ENCODE results near the gene FAM53B. TPM values are rescaled to one million over a fixed set of nuclear protein-coding genes. Genes with fewer than 3 reads are reported as not detected.
A peak's percentile ranks its signal among the peaks of the same experiment; 100 is the strongest.

FAM53B gene
- polyA plus RNA-seq, 1 of the 3 experiments (the other 2 are of a cell fraction) = 5.6 TPM

- TF ChIP-seq TEAD4 (IDR thresholded peaks at IDR 0.05; ENCODE audit: borderline replicate concordance, insufficient read depth) (no peak), FOXJ3 (CRISPR knock-in tag; IDR thresholded peaks at IDR 0.05) (no peak), CTCF (IDR thresholded peaks at IDR 0.05) (no peak), FOSL2 (IDR thresholded peaks at IDR 0.05; ENCODE audit: borderline replicate concordance, low read depth) (no peak), MXI1 (IDR thresholded peaks at IDR 0.05; ENCODE audit: low read depth, low read length) (no peak), RCOR1 (IDR thresholded peaks at IDR 0.05; ENCODE audit: low read length) (no peak), YY1 (IDR thresholded peaks at IDR 0.05; ENCODE audit: low read depth) (no peak), CHD2 (IDR thresholded peaks at IDR 0.05; ENCODE audit: low read length, partially characterized antibody) (no peak)
- H2AFZ ChIP-seq (ENCODE audit: low read depth) = no peak overlapping the region
- peaks cover 9 to 50% of the 10 kb centered on the region in 2 experiments; a peak in 2 of 4 replicates for H3K4me1 ChIP-seq (ENCODE audit: control insufficient read depth in 1 of 2, insufficient read depth in 2 of 2, low read depth in 1 of 2, low read length in 1 of 2)
- peaks cover 30% of the 10 kb centered on the region; the same call in 1 of the 2 replicates for H3K79me2 ChIP-seq (ENCODE audit: insufficient read depth)
- H3K9ac ChIP-seq = no peak overlapping the region
- no peak overlapping the region; a peak in 1 of 4 replicates for H3K27ac ChIP-seq (ENCODE audit: low read depth in 2 of 2, low read length in 1 of 2)
- no peaks in the 10 kb centered on the region for H3K9me2 ChIP-seq
- ChIA-PET POLR2A (interaction anchor here (0.8 kb wide), 1 partner anchor 26 kb away, joined by 3 read pairs; no protein-coding TSS in a partner anchor), CTCF (interaction anchor here (0.8 to 2.0 kb wide), 6 partner anchors 11 to 194 kb away, joined by 3 to 10 read pairs (median 4); no protein-coding TSS in a partner anchor)
- H3K4me3 ChIP-seq (ENCODE audit: low read depth in 2 of 2, low read length in 1 of 2) = no peak overlapping the region
- H3K27me3 ChIP-seq (ENCODE audit: insufficient read depth) = no peaks in the 10 kb centered on the region
- no peaks in the 10 kb centered on the region for H3K36me3 ChIP-seq (replicated peaks in 1 of 2; ENCODE audit: control insufficient read depth in 1 of 2, insufficient read depth in 2 of 2, low read length in 1 of 2)
- no peak overlapping the region for H3K4me2 ChIP-seq
- H3K9me3 ChIP-seq = no peaks in the 10 kb centered on the region
- H4K20me1 ChIP-seq (ENCODE audit: insufficient read depth) = peaks cover 14% of the 10 kb centered on the region; the same call in 1 of the 2 replicates
- DNase-seq = no peak
- 96% methylated on average over 11 of the region's 16 CpGs for WGBS (ENCODE audit: low lambda C conversion rate)
- no peaks in the 10 kb centered on the region for H3F3A ChIP-seq (replicated peaks; ENCODE audit: insufficient read depth)
These were observed 9.6 kb downstream of the FAM53B start for GRCh38 chr10:124734311-124735166.

GRCh38 chr10:124733571-124734245 lies 10.5 kb downstream of the FAM53B start:
- ChIA-PET CTCF (interaction anchor here (0.7 to 6.2 kb wide), 7 partner anchors 7 to 193 kb away, joined by 3 to 33 read pairs (median 4); no protein-coding TSS in a partner anchor), POLR2A (interaction anchor here (0.8 kb wide), 1 partner anchor 25 kb away, joined by 3 read pairs; no protein-coding TSS in a partner anchor)
- H3K9me3 ChIP-seq = no peaks in the 10 kb centered on the region
- no peaks in the 10 kb centered on the region for H3K36me3 ChIP-seq (replicated peaks in 1 of 2; ENCODE audit: control insufficient read depth in 1 of 2, insufficient read depth in 2 of 2, low read length in 1 of 2)
- H3K4me1 ChIP-seq (ENCODE audit: control insufficient read depth in 1 of 2, insufficient read depth in 2 of 2, low read depth in 1 of 2, low read length in 1 of 2) = peaks cover 9 to 42% of the 10 kb centered on the region in 2 experiments; a peak in 2 of 4 replicates
- no peaks in the 10 kb centered on the region for H3K27me3 ChIP-seq (ENCODE audit: insufficient read depth)
- peaks cover 22% of the 10 kb centered on the region; the same call in 1 of the 2 replicates for H3K79me2 ChIP-seq (ENCODE audit: insufficient read depth)
- H3K9me2 ChIP-seq = no peaks in the 10 kb centered on the region
- H3K4me2 ChIP-seq = peak overlapping the region; percentile 15; the same call in 1 of the 2 replicates
- H3F3A ChIP-seq (replicated peaks; ENCODE audit: insufficient read depth) = no peaks in the 10 kb centered on the region
- no peak overlapping the region for H3K9ac ChIP-seq
- no peak for DNase-seq
- no peak overlapping the region; a peak in 1 of 4 replicates for H3K27ac ChIP-seq (ENCODE audit: low read depth in 2 of 2, low read length in 1 of 2)
- 89% methylated on average over 12 of the region's 13 CpGs for WGBS (ENCODE audit: low lambda C conversion rate)
- peaks cover 14% of the 10 kb centered on the region; the same call in 1 of the 2 replicates for H4K20me1 ChIP-seq (ENCODE audit: insufficient read depth)
- H3K4me3 ChIP-seq (ENCODE audit: low read depth in 2 of 2, low read length in 1 of 2) = no peak overlapping the region
- H2AFZ ChIP-seq (ENCODE audit: low read depth) = no peak overlapping the region
- no peak for TF ChIP-seq RAD21 (IDR thresholded peaks at IDR 0.05; ENCODE audit: low read length)
- no peak for TF ChIP-seq TEAD4 (IDR thresholded peaks at IDR 0.05; ENCODE audit: borderline replicate concordance, insufficient read depth)
- TF ChIP-seq TAF1 (IDR thresholded peaks at IDR 0.05; ENCODE audit: borderline replicate concordance, low read depth, low read length) = no peak
- no peak for TF ChIP-seq PBX3 (IDR thresholded peaks at IDR 0.05)
- TF ChIP-seq FOSL2 (IDR thresholded peaks at IDR 0.05; ENCODE audit: borderline replicate concordance, low read depth) = no peak
- no peak for TF ChIP-seq EZH2phosphoT487 (IDR thresholded peaks at IDR 0.05; ENCODE audit: borderline replicate concordance, low read depth)
- TF ChIP-seq MAX (IDR thresholded peaks at IDR 0.05; ENCODE audit: low read depth) = no peak
- no peak for TF ChIP-seq RCOR1 (IDR thresholded peaks at IDR 0.05; ENCODE audit: low read length)
- TF ChIP-seq JUND (IDR thresholded peaks at IDR 0.05) = no peak
- no peak for TF ChIP-seq TCF12 (IDR thresholded peaks at IDR 0.05)
- TF ChIP-seq SMC3 (IDR thresholded peaks at IDR 0.05; ENCODE audit: low read depth, low read length) = no peak
- no peak for TF ChIP-seq MXI1 (IDR thresholded peaks at IDR 0.05; ENCODE audit: low read depth, low read length)
- no peak for TF ChIP-seq USF1 (IDR thresholded peaks at IDR 0.05; ENCODE audit: borderline replicate concordance, low read depth)
- no peak for TF ChIP-seq POLR2AphosphoS5 (IDR thresholded peaks at IDR 0.05; ENCODE audit: low read depth, low read length)
- TF ChIP-seq USF2 (IDR thresholded peaks at IDR 0.05; ENCODE audit: borderline replicate concordance, low read depth, low read length) = no peak
